ENCODE results near the gene GFOD1.
A peak's percentile ranks its signal among the peaks of the same experiment; 100 is the strongest.
"Not testable (repeated sequence)": the region's sequence is repeated elsewhere in the genome, so short reads cannot be mapped to it uniquely, and the experiment has no call there.

Gene GFOD1

DNA sequence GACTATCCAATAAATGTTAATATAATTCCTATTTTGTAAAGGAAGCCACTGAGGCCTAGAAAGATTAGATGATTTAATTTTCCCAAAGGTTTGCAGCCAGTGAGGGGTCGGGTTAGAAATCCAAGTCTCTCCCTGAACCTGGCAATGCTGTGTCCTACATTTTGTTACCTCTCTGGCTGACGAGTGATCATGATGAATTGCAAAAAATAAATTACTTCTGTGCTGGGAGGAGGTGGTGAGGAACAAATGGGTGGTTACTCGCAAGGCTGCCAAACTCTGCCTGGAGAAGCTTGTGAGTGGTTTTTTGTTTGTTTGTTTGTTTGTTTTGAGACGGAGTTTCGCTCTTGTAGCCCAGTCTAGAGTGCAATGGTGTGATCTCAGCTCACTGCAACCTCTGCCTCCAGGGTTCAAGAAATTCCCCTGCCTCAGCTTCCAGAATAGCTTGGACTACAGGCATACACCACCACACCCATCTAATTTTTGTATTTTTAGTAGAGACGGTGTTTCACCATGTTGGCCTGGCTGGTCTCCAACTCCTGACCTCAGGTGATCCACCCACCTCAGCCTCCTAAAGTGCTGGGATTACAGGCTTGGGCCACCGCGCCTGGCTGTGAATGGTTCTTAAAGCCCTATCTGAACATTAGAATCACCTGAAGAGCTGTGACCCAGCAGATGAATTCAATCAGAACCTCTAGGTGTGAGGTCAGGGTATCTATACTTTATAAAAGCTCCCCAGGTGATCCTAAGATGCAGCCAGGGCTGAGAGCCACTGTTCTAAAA lies 138.9 kb downstream of the GFOD1 start:
- DNase-seq: no peak

DNA sequence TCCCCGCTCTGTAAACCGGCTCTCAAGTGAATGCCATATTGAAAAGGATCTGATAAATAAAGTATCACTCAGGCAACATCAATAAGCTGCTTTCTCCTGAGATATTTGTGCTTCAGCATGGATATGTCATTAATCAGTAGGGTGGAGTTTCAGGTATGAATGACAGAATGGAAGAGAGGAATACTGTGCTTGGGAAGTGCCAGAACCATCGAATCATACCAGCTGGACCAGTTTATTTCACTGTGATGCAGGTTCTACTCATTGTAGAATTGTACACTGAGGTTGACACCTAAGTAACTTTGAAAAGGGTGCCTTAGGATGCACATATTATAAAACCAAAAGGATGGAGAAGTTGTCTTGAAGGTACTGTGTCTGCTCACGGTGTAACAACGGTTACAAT lies 141.2 kb downstream of the GFOD1 start:
- no peak for DNase-seq

DNA sequence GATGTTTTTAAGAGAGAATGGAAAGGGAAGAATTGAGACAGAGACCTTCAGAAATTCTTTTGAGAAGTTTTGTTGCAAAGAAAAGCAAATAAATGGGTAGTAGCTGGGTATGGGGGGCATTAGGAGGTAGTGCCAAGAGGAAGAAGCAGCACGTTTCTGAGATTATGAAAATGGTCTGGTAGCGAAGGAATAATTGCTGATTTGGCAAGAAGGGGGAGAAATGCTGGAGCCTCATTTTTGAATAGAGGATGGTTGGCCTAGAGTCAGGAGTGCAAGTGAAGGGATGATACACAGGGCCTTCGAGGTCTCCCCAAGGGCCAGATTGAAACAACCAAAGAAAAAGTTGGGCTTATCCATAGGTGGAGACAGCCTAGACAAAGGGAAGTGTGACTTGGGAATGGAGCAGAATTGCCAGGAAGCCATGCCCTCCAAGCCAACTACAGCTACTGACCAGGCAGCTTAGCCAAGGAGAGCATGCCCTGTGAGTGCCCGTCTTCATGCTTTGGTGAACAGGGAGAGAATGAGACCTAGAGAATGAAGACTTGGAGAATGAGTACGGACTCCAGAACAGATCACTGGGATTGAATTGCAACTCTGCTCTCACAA lies 144.9 kb downstream of the GFOD1 start:
- no peak for DNase-seq

DNA sequence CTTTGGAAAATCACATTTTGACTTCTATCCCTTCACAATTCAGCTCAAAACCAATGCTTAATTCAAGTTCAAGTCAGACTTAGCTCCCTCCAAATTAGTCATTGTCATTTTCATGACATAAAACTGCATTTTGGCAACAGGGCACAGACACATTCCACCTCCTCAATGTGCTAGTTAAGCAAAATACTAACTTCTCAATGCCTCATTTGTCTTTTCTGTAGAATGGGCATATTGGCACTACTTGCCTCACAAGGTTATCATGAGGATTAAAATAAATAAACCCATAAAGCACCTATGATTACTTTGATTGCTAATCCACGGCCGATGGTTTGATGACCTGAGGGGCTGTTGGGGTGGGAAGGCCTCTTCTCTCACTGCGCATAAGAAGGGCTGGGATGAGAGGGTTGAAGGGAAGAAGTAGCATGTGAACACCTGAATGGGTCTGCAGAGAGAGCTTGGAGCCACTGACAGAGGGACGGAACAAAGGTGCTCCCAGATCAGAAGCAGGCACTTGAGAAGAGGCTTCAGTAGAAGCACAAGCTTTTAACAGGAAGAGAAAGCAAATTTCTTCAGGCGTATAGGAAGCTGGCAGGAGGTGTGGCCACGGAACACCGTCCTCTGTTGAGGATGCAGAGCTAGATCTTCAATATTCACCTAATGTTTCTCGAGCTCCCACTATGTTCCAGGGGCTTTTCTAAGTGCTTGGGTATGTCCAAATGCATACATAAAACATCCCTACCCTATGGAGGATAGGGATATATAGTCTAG lies 147.4 kb downstream of the GFOD1 start:
- no peak for DNase-seq

DNA sequence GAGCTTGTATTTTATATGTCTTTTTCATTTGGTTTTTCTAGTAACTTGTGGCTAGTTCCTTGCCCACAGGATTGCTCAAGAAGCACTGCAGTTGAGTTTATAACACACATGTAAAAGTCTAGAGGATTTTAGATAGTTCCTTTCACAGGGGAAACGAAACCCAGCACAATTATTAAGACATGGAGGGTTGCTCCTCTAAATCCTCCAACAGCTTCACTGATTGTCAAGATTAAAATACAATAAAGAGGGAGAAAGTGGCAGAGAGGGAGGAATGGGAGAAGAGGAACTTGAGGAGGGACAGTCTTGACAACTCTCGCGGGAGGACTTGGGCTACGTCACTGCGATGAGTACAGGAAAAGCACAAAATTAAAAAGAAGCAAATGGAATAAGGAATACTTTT lies 149.4 kb downstream of the GFOD1 start:
- no peak for DNase-seq

DNA sequence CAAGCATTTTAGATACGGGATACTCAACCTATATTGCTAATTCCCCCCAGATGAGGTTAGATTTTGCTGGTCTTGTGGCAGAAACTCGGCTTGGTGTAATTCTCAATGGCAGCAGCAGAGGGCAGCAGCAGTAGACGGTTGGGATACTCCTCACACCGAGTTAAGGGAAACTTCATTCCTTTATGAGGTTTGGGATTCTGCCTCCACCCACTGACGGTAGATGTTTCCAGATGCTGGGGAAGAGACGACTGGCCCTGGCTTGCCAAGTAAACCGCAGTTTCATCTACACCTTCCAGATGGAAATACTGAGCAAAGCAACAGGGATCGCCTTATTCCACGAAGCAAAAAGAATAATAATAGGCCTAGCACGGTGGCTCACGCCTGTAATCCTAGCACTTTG lies 150.8 kb downstream of the GFOD1 start:
- DNase-seq: peak; percentile 82

DNA sequence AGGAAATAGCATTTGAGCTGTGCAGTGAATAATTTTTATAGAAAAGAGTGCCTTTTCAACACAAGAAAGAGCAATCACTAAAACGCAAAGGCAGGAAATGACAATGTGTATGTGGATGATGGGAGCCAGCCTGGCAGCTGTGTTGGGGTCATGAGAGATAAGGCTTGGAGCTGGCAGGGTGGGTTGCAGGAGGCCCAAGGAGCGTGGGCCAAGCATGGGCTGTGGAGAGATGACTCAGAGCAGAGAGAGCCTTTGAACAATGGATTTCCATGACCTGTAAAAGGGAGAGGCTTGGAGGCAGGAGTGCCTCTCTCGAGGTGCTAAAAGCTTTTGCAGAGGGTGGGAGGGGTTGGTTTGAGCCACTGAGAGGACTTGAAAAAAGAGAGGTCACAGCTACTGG lies 152.4 kb downstream of the GFOD1 start:
- no peak for DNase-seq

DNA sequence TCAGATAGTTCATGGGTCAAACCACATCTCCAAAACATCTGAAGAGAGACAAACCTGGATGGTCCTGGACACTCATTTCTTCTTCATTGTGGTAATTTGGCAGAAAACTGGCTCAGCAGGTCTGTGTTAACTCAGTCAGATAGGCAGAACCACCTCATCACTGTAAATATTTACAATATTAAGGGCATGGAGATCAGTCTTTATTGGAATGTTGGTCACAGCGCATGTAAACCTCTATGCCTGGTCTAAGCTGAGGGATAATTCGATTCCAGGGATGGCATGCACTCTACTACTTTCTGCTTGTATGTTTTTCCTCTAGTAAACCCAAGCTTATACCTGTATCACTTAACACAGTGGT lies 155.1 kb downstream of the GFOD1 start:
- DNase-seq: no peak

DNA sequence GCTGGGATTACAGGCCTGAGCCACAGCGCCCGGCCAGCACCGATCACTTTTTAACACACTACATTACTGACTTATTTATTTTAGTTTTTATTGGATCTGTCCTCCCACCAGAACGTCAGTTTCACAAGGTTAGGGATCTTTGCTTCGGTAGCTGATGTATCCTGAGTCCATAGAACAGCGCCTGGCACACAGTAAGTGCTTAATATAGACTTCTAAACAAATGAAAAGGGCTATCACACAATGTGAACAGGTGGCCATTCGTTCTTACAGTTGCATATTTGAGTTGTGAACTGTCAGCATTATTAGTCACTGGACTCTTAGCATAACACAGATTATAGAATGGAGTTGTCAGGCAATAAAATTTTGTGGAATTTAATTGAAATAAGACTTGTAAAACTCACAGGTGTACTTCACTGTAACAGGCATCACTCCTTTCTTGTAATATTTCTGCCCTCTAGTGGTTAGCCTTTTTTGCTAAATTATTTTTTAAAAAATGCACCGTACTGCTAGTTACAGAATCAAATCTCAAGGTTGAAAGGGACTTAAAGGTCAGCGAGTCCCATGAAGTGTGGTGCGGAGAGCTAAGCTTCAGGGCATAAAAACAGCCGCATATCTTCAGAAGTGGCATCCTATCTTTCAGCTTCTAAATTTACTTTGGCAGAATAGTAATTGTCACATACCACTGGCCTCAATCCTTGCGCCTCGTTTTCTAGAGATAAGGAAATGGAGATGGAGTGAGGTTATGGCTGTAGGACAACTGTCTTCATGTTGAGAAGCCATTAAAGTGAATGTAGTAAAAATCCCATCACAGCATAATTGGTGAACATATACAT lies 155.7 kb downstream of the GFOD1 start:
- DNase-seq: peak; percentile 37

DNA sequence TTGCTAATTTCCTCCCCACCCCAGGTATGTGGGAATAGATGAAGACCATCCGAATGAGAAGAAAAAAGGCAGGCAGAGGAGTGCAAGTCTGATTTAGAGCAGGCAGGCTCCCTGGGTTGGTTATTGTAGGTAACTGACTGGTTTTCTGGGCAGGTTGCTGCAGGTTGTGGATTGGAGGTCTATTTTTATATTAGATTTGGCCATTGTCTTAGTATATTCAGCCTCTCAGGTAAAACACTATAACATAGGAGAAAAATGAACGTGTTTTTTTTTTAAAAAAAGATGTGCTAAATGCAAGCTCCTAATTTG lies 158.6 kb downstream of the GFOD1 start:
- no peak for DNase-seq

DNA sequence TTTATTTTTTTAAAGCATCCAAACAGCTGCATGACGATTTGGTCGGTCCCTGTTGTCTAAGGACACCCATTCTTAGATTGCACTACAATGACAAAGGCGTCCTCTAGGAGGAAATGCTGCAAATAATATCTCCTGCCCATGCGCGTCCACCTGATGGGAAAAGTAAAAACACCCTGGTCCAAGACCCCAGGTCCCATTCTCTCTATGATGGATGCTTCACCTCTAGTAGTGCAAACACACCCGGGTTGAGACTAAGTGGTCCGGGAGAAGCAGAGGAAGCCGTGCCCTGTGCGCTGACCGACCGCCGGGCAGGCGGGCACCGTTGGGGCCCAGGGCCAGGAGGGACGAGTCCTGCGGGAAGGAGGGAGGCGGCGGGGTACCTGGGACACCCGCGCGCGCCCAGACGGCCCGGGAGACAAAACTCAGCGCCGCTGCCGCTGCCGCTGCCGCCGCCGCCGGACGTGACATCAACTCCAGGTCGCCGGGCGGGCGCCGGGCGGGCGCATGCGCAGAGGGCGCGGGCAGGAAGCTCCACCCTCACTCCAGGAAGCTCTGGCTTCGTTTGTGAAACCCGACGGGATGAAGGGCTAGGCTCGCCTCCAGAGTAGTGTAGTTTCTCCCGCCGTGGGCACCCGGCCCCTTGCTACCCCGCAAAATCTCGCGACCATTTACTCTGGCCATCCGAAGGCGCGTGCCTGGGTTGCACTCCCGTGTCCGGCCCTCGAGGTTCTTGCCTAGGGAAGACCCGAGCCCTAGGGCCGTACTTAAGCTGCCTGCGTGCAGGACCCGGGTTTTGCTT lies 159.1 kb downstream of the GFOD1 start, which contains the start of gene TBC1D7:
Gene TBC1D7, minus strand, starts transcription at position 462 of the 799 bp plus-strand sequence. CDS start 1,639 bp downstream, outside the sequence.
- peak; percentile 84 for DNase-seq

DNA sequence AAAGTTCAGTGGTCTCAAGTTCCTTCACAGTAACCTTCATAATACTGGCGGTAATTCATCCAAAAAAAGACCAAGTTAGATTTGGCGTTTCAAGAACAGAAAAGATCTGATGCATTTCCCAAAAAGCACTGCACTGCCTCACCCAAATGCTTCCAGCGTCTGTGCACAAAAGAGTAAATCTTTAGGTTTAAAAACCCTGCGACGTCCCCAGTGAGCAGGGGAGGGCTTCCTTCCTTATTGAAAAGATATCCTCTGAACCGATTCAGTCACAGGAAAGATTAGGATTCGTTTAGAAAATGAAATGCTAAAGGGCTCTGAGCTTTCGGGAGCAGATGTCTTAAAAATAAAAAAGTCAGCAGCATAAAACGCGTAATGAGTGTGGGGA lies 159.7 kb downstream of the GFOD1 start:
- DNase-seq: no peak

DNA sequence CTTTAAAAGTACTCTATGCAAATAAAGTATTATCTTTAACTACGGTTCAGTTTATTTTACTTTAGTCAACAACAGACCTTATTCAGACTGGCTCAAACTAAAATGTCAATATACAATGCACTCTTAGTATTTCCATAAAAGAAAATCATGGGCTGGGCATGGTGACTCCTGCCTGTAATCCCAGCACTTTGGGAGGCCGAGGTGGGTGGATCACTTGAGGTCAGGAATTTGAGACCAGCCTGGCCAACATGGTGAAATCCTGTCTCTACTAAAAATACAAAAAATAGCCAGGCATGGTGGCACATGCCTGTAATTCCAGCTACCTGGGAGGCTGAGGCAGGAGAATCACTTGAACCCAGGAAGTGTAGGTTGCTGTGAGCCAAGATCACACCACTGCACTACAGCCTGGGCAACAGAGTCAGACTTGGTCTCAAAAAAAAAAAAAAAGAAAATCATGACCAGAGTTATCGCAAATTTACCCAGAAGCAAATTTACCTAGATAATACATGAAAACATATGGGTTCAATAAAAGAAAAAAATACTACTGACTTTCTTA lies 161.3 kb downstream of the GFOD1 start:
- not testable (repeated sequence) for DNase-seq

DNA sequence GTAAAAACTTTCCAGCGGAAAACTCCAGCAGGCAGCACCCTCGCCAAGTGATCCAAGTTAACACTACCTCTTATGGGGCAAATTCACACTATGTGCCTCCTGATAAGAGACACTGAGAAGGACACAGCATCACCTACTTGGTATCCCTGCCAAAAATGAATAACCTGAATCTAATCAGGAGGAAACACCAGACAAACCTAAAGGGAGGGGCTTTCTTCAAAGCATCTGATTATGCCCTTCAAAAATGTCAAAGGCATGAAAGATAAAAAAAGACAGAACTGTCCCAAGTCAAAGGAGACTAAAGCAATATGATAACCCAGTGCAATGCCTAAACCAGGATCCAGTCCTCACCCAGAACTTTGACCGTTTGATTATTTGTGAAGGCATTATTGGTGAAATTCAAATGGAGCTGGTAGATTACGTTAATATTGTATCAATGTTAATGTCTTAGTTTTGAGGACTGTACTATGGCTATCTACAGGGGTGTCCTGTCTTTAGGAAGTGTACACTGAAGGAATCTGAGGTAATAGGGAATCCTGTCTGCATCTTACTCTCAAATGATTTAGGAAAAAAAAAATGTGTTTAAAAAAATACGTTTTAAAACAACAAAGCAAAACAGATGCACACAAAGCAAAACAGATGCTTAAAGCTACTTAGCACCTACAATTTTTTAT lies 167.4 kb downstream of the GFOD1 start:
- DNase-seq: no peak

DNA sequence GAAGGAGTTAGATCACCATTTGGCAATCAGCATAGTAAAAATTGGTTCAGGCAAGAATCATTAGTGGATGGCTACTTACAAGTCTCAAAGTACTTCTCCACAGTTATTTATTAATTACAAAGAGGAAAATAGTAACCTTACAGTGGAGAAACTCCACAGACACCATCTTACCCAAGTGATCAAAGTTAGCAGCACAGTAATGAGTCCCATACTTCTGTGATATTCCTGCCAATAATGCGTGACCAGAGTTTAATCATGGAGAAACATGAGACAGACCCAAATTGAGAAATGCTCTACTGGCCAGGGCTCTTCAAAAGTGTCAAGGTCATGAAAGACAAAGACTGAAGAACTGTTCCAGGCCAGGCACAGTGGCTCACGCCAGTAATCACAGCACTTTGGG lies 168.6 kb downstream of the GFOD1 start:
- DNase-seq: no peak

DNA sequence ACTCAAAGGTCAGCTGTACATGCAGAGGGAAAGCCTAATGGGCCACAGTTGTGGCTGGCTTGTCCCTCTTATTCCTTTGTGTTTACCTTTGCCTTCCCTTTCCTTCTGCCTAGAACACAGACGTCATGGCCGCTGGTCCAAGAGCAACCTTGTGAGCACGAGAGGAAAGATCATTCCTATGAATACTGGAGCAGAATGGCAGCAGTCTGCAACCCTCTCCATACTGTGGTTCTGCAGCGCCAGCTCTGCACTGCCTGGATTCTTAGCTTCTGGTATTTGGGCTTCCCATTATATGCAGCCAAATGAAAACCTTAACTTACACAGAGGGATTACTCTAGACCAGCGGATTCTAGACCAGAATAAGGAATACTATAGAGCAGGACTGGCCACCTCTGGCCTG lies 171.5 kb downstream of the GFOD1 start:
- no peak for DNase-seq

DNA sequence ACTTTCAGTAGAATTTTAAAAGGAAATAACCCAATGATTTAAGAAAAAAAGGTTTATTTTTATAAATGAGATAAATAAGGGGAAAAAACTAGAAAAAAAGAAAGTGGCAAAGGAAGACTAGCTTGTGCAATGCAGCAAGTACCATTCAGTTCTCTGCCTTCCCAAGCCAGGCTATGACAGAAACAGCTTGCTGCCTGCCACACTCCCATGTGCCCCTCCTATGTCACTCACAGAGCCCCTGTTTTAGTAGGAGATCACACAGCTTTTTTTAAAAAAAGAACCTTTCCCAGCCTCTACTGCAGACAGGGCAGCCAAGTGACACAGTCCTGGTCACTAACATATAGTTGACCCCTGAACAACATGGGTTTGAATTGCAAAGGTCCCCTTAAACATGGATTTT lies 172.6 kb downstream of the GFOD1 start:
- no peak for DNase-seq

DNA sequence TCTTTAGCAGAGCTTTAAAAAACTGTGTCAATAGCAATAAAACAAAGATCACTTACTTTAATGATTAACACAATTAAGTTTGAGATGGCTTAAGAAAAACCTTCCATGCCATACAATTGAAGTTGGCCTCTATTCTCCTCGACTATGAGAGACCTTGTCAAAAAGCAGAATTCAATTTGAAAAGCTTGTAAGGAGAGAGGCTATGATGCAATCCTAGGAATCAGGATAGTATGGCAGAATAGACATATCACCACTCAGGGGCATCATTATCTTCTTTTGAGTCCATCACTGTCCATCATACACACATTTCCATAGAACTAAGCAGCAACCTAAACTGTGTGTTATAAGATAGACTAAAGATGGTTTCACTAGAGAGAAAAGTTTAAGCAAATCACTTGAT lies 176.2 kb downstream of the GFOD1 start:
- no peak for DNase-seq

DNA sequence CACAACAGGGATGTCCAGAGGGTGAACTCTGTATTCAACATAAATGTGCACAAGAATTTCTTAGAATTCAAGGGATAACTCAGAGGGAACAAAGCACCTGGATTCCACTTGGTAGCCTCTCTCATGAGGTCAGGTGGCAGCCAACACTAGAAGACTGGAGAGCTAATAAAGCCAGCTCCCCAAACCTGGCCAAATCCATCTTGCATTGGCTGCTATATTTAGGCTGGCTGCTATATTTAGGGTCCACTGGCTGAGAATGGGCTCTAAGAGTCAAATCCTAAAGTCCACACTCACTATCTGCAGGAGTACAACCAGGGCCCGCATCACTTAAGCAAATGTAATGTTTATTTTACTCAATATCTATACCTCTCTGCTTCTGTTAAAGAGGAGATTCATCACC lies 179.1 kb downstream of the GFOD1 start:
- DNase-seq: no peak
